Vagina (tissue), 2 donors: ENCODE data around the gene HOXA7. TPM values are rescaled to one million over a fixed set of nuclear protein-coding genes. Genes with fewer than 3 reads are reported as not detected.

Source experiments
- DNase-seq, 2 donors: peaks; one replicate each; pipeline ENCODE4 v3.0.0-alpha.2; 2017; ENCODE audit errors: extremely low spot score in 2 of 2
- H3K27ac ChIP-seq: fragments of 200-600 bp; sonication (generic); one replicate; pipeline ENCODE4 v1.5.1; 2019
- H3K27me3 ChIP-seq: fragments of 200-600 bp; sonication (generic); one replicate; pipeline ENCODE4 v1.5.1; 2019
- H3K36me3 ChIP-seq, 2 donors: fragments of 200-600 bp; sonication (generic); one replicate each; pipeline ENCODE4 v1.5.1; 2017 to 2019
- H3K4me1 ChIP-seq: fragments of 200-600 bp; sonication (generic); one replicate; pipeline ENCODE4 v1.5.1; 2019
- H3K4me3 ChIP-seq, 2 donors: fragments of 200-600 bp; sonication (generic); 1 replicate in 1 of 2; 2 replicates in 1 of 2; pipeline ENCODE4 v1.5.1; 2016 to 2019
- H3K9me3 ChIP-seq: fragments of 200-600 bp; sonication (generic); one replicate; pipeline ENCODE4 v1.5.1; 2019
- CTCF ChIP-seq, 3 experiments: fragments of 450-650 bp in 2 of 3; fragments of 200-600 bp in 1 of 3; sonication (generic) in 1 of 3; IDR thresholded peaks; one replicate each; pipeline ENCODE4 v1.5.1; 2017 to 2019; ENCODE audit warnings: antibody characterized with exemption in 3 of 3, mild to moderate bottlenecking in 2 of 3, moderate library complexity in 2 of 3
- POLR2A ChIP-seq, 2 donors: fragments of 450-650 bp; IDR thresholded peaks; one replicate each; pipeline ENCODE4 v1.6.1; 2017; ENCODE audit warnings: antibody characterized with exemption in 2 of 2, mild to moderate bottlenecking in 2 of 2, moderate library complexity in 2 of 2
- POLR2AphosphoS5 ChIP-seq, 2 donors: sonication (generic); formaldehyde crosslinking; IDR thresholded peaks; one replicate each; pipeline ENCODE4 v1.9.0; 2017; ENCODE audit warnings: antibody characterized with exemption in 2 of 2, mild to moderate bottlenecking in 2 of 2, low read depth in 1 of 2; ENCODE audit not compliant: insufficient read depth in 1 of 2
- intact Hi-C: fragments of 100-400 bp; cut with DNase I; formaldehyde crosslinking; loops from one replicate; pipeline ENCODE4 v1.15.1; 2023
- total RNA-seq: library from RNA; depleted of rRNA; stranded (reverse); fragments of >200 nt; gene quantifications from one replicate; pipeline ENCODE4 v1.2.3, GENCODE V29; 2016

The HOXA7 gene
- total RNA-seq, 1 donor from 2014 or later, result 23.8 TPM

GRCh38 chr7:27111042-27111750, 45.3 kb downstream of the HOXA7 start:
- H3K4me3 ChIP-seq, result peak overlapping the region; percentile 4 to 18
- TF ChIP-seq POLR2AphosphoS5 (IDR thresholded peaks at IDR 0.05; ENCODE audit: insufficient read depth in 1 of 2, low read depth in 1 of 2) (peak in 1 of 2 donors; percentile 8), POLR2A (IDR thresholded peaks at IDR 0.05) (no peak)
- H3K4me1 ChIP-seq, result peaks cover 13% of the 10 kb centered on the region
- H3K27me3 ChIP-seq, result no peaks in the 10 kb centered on the region
- H3K9me3 ChIP-seq, result no peaks in the 10 kb centered on the region
- no peaks in the 10 kb centered on the region for H3K36me3 ChIP-seq
- H3K27ac ChIP-seq, result peak overlapping the region; percentile 1
- DNase-seq, result no peak
- intact Hi-C loops, result no loop called here

GRCh38 chr7:27110186-27111031, 46.1 kb downstream of the HOXA7 start:
- no peaks in the 10 kb centered on the region for H3K36me3 ChIP-seq
- no peak for TF ChIP-seq CTCF (IDR thresholded peaks at IDR 0.05)
- no peak for TF ChIP-seq POLR2AphosphoS5 (IDR thresholded peaks at IDR 0.05; ENCODE audit: insufficient read depth in 1 of 2, low read depth in 1 of 2)
- no peak for TF ChIP-seq POLR2A (IDR thresholded peaks at IDR 0.05)
- intact Hi-C loops, result no loop called here
- no peak for DNase-seq
- peak overlapping the region; percentile 4 to 18 for H3K4me3 ChIP-seq
- H3K9me3 ChIP-seq, result no peaks in the 10 kb centered on the region
- peaks cover 9% of the 10 kb centered on the region for H3K4me1 ChIP-seq
- H3K27ac ChIP-seq, result no peak overlapping the region
- H3K27me3 ChIP-seq, result no peaks in the 10 kb centered on the region

- no peak overlapping the region for H3K27ac ChIP-seq
- H3K9me3 ChIP-seq, result no peaks in the 10 kb centered on the region
- intact Hi-C loops, result no loop called here
- TF ChIP-seq CTCF (IDR thresholded peaks at IDR 0.05) (no peak), POLR2AphosphoS5 (IDR thresholded peaks at IDR 0.05; ENCODE audit: insufficient read depth in 1 of 2, low read depth in 1 of 2) (no peak), POLR2A (IDR thresholded peaks at IDR 0.05) (no peak)
- no peak overlapping the region for H3K4me3 ChIP-seq
- no peaks in the 10 kb centered on the region for H3K27me3 ChIP-seq
- H3K4me1 ChIP-seq, result peaks cover 7% of the 10 kb centered on the region
- no peaks in the 10 kb centered on the region for H3K36me3 ChIP-seq
- DNase-seq, result no peak
Measured at GRCh38 chr7:27109466-27110185, 46.8 kb downstream of the HOXA7 start.

GRCh38 chr7:27108390-27109127, 47.9 kb downstream of the HOXA7 start:
- Histone ChIP-seq H3K9me3 (no peaks in the 10 kb centered on the region), H3K27ac (peak overlapping the region; percentile 51), H3K4me3 (peak overlapping the region; percentile 1 to 16), H3K4me1 (no peaks in the 10 kb centered on the region), H3K36me3 (no peaks in the 10 kb centered on the region), H3K27me3 (no peaks in the 10 kb centered on the region)
- TF ChIP-seq POLR2A (IDR thresholded peaks at IDR 0.05), result no peak
- TF ChIP-seq POLR2AphosphoS5 (IDR thresholded peaks at IDR 0.05; ENCODE audit: insufficient read depth in 1 of 2, low read depth in 1 of 2), result peak; percentile 7 to 48
- intact Hi-C loops, result no loop called here
- DNase-seq, result no peak

DNA sequence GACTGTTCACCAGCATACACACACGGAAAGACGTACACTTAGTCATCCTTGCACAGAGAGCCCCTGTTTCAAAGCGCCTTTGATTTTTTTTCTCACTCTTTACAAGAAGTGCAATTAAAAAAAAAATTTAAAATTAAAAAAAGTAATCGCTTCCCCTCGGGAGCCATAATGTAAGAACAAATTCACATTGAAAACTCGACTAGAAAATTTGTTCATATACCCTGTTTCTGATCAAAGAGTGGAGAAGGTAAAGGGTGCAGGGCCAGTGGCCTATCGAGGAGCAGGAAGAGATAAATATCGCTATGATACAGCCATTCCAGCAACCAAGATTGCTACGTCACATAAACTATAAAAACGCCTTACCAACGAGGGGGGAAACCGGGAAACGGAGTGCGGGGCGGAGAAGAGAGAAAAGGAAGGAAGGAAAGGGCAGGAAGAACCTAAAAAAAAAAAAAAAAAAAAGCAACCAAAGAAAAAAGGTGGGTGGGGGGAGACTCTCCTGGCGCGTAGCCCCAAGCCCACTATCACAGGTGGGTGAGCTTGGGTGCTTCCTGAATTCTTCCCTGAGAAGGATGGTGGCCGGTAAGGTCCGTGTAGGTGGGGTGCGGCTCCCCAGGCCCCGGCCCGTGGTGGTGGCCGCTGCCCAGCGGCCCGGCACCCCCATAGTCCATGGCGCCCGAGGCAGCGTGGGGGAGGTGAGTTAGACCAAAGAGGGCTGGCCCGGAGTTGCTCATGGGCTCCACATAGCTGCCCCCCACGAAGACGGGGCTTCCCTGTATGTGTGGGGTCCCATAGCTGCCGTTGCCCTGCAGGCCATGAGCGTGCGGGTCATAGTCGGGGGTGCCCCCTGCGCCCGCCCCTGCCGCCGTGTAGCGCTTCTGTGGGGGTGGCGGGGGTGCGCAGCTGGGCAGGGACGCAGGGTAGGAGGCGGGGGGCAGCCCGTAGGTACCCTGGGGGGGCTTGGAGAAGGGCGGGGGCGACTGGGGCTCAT, 48.8 kb downstream of the HOXA7 start:
- TF ChIP-seq CTCF (IDR thresholded peaks at IDR 0.05), result no peak
- TF ChIP-seq POLR2A (IDR thresholded peaks at IDR 0.05), result no peak
- no peak for TF ChIP-seq POLR2AphosphoS5 (IDR thresholded peaks at IDR 0.05; ENCODE audit: insufficient read depth in 1 of 2, low read depth in 1 of 2)
- no peak for DNase-seq
- no peaks in the 10 kb centered on the region for H3K27me3 ChIP-seq
- intact Hi-C loops, result no loop called here
- no peaks in the 10 kb centered on the region for H3K4me1 ChIP-seq
- peak overlapping the region; percentile 1 to 16 for H3K4me3 ChIP-seq
- no peaks in the 10 kb centered on the region for H3K36me3 ChIP-seq
- H3K27ac ChIP-seq, result peak overlapping the region; percentile 51
- H3K9me3 ChIP-seq, result no peaks in the 10 kb centered on the region
